DND-41 (cell line): ENCODE measurements around the gene PLXNB3.

Experiments
- CTCF ChIP-seq: IDR thresholded peaks from 2 replicates; pipeline ENCODE4 v1.5.1; 2012; ENCODE audit warnings: borderline replicate concordance, low read length, moderate library complexity, mild to moderate bottlenecking; ENCODE audit not compliant: poor library complexity, severe bottlenecking; ENCODE audit errors: extremely low read depth
- EZH2 ChIP-seq: IDR thresholded peaks from 3 replicates; pipeline ENCODE4 v1.6.1; 2012; ENCODE audit warnings: borderline replicate concordance, low read depth, mild to moderate bottlenecking, moderate library complexity, low read length, inconsistent platforms; ENCODE audit not compliant: severe bottlenecking

DNA sequence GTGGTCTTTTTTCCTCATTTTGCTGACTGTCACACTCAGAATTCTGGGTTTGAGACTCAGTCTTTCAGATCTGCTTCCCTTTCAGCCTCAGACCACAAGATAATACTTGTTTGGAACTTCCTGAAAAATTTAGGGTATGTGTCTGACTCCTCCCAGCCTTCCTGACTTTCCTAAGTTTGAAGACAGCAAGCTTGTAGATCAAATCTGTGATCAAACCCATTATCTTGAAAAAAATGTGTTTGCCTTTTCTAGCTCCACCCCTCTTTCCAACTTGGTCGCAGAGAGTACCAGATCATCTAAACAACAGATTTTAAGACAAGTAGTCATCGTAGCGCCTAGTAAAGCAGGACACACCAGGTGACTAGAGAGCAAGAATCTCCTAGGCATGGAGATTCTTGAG lies 49.8 kb upstream of the PLXNB3 start:
- no peak for TF ChIP-seq CTCF
- TF ChIP-seq EZH2, result no peak
